SK-N-SH treated with all-trans-retinoic acid at 6 μM for 48 hours (cell line): Measurements from ENCODE around the gene CELF4.

Experiments used
- ARNTL ChIP-seq: fragments of 450-650 bp; formaldehyde crosslinking; IDR thresholded peaks from 2 replicates; pipeline ENCODE4 v1.5.0; 2020; ENCODE audit warnings: low read depth, mild to moderate bottlenecking, moderate library complexity, borderline replicate concordance
- BACH2 ChIP-seq: fragments of 250-450 bp; sonication (Bioruptor Pico); IDR thresholded peaks from 2 replicates; pipeline ENCODE4 v1.9.0; 2021; ENCODE audit warnings: mild to moderate bottlenecking, borderline replicate concordance
- OSR1 ChIP-seq: fragments of 250-450 bp; sonication (Bioruptor Pico); IDR thresholded peaks from 2 replicates; pipeline ENCODE4 v1.8.0; 2022; ENCODE audit warnings: moderate library complexity, mild to moderate bottlenecking, inconsistent platforms
- PPARA ChIP-seq: fragments of 250-450 bp; sonication (Bioruptor Pico); IDR thresholded peaks from 2 replicates; pipeline ENCODE4 v1.5.0; 2020; ENCODE audit warnings: mild to moderate bottlenecking, borderline replicate concordance
- TOX ChIP-seq: fragments of 250-450 bp; sonication (Bioruptor Pico); IDR thresholded peaks from 2 replicates; pipeline ENCODE4 v1.8.0; 2021; ENCODE audit warnings: mild to moderate bottlenecking, moderate library complexity, borderline replicate concordance
- ZFP3 ChIP-seq: fragments of 250-450 bp; sonication (Bioruptor Pico); IDR thresholded peaks from 2 replicates; pipeline ENCODE4 v1.5.0; 2020; ENCODE audit warnings: mild to moderate bottlenecking, moderate library complexity
- ZFP30 ChIP-seq: fragments of 450-650 bp; formaldehyde crosslinking; IDR thresholded peaks from 2 replicates; pipeline ENCODE4 v1.5.0; 2022; ENCODE audit warnings: mild to moderate bottlenecking, moderate library complexity
- TF ChIP-seq, protein P1 (sequence below): fragments of 250-450 bp; sonication (Bioruptor Pico); IDR thresholded peaks from 2 replicates; pipeline ENCODE4 v1.8.0; 2021; ENCODE audit warnings: low read depth, mild to moderate bottlenecking, moderate library complexity, borderline replicate concordance
- TF ChIP-seq, protein P2 (sequence below): fragments of 250-450 bp; sonication (Bioruptor Pico); IDR thresholded peaks from 2 replicates; pipeline ENCODE4 v1.5.1; 2020; ENCODE audit warnings: low read depth, mild to moderate bottlenecking, moderate library complexity
- TF ChIP-seq, protein P3 (sequence below): fragments of 250-450 bp; sonication (Bioruptor Pico); IDR thresholded peaks from 2 replicates; pipeline ENCODE4 v1.5.0; 2020; ENCODE audit warnings: mild to moderate bottlenecking, moderate library complexity
- TF ChIP-seq, protein P4 (sequence below): fragments of 250-450 bp; sonication (Bioruptor Pico); IDR thresholded peaks from 2 replicates; pipeline ENCODE4 v1.8.0; 2020; ENCODE audit warnings: mild to moderate bottlenecking, moderate library complexity, borderline replicate concordance

DNA sequence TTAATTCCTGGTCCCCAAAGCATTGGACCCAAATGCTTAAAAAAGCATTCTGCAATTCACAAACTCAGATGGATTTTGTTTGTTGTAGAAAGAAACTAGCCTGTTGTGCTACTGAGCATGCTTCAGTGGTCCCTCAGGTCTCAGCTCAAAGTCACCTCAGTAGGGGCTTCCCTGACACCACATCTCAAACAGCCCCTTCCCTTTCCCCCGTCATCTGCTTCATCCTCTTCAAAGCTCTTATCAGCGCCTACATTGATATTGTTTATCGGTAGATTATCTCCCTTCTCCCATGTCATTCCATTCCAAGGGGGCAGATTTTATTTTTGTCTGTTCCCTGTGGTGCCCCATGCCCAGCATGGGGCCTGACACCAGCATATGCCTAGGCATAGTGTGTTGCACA is 172.9 kb downstream of the CELF4 start:
- no peak for TF ChIP-seq TOX (CRISPR knock-in tag)
- TF ChIP-seq, protein P1, sequence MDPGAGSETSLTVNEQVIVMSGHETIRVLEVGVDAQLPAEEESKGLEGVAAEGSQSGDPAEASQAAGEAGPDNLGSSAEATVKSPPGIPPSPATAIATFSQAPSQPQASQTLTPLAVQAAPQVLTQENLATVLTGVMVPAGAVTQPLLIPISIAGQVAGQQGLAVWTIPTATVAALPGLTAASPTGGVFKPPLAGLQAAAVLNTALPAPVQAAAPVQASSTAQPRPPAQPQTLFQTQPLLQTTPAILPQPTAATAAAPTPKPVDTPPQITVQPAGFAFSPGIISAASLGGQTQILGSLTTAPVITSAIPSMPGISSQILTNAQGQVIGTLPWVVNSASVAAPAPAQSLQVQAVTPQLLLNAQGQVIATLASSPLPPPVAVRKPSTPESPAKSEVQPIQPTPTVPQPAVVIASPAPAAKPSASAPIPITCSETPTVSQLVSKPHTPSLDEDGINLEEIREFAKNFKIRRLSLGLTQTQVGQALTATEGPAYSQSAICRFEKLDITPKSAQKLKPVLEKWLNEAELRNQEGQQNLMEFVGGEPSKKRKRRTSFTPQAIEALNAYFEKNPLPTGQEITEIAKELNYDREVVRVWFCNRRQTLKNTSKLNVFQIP (CRISPR knock-in tag), result no peak
- TF ChIP-seq ARNTL (CRISPR knock-in tag), result no peak
- TF ChIP-seq, protein P2, sequence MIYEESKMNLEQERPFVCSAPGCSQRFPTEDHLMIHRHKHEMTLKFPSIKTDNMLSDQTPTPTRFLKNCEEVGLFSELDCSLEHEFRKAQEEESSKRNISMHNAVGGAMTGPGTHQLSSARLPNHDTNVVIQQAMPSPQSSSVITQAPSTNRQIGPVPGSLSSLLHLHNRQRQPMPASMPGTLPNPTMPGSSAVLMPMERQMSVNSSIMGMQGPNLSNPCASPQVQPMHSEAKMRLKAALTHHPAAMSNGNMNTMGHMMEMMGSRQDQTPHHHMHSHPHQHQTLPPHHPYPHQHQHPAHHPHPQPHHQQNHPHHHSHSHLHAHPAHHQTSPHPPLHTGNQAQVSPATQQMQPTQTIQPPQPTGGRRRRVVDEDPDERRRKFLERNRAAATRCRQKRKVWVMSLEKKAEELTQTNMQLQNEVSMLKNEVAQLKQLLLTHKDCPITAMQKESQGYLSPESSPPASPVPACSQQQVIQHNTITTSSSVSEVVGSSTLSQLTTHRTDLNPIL (CRISPR knock-in tag), result no peak
- no peak for TF ChIP-seq PPARA (CRISPR knock-in tag)
- TF ChIP-seq, protein P3, sequence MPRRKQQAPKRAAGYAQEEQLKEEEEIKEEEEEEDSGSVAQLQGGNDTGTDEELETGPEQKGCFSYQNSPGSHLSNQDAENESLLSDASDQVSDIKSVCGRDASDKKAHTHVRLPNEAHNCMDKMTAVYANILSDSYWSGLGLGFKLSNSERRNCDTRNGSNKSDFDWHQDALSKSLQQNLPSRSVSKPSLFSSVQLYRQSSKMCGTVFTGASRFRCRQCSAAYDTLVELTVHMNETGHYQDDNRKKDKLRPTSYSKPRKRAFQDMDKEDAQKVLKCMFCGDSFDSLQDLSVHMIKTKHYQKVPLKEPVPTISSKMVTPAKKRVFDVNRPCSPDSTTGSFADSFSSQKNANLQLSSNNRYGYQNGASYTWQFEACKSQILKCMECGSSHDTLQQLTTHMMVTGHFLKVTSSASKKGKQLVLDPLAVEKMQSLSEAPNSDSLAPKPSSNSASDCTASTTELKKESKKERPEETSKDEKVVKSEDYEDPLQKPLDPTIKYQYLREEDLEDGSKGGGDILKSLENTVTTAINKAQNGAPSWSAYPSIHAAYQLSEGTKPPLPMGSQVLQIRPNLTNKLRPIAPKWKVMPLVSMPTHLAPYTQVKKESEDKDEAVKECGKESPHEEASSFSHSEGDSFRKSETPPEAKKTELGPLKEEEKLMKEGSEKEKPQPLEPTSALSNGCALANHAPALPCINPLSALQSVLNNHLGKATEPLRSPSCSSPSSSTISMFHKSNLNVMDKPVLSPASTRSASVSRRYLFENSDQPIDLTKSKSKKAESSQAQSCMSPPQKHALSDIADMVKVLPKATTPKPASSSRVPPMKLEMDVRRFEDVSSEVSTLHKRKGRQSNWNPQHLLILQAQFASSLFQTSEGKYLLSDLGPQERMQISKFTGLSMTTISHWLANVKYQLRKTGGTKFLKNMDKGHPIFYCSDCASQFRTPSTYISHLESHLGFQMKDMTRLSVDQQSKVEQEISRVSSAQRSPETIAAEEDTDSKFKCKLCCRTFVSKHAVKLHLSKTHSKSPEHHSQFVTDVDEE (CRISPR knock-in tag), result no peak
- TF ChIP-seq BACH2 (CRISPR knock-in tag), result no peak
- TF ChIP-seq, protein P4, sequence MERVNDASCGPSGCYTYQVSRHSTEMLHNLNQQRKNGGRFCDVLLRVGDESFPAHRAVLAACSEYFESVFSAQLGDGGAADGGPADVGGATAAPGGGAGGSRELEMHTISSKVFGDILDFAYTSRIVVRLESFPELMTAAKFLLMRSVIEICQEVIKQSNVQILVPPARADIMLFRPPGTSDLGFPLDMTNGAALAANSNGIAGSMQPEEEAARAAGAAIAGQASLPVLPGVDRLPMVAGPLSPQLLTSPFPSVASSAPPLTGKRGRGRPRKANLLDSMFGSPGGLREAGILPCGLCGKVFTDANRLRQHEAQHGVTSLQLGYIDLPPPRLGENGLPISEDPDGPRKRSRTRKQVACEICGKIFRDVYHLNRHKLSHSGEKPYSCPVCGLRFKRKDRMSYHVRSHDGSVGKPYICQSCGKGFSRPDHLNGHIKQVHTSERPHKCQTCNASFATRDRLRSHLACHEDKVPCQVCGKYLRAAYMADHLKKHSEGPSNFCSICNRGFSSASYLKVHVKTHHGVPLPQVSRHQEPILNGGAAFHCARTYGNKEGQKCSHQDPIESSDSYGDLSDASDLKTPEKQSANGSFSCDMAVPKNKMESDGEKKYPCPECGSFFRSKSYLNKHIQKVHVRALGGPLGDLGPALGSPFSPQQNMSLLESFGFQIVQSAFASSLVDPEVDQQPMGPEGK (CRISPR knock-in tag), result no peak
- TF ChIP-seq OSR1 (CRISPR knock-in tag), result no peak
- TF ChIP-seq ZFP30 (CRISPR knock-in tag), result no peak
- no peak for TF ChIP-seq ZFP3
